Measurements from ENCODE around the gene IFITM10. TPM values are rescaled to one million over a fixed set of nuclear protein-coding genes. Genes with fewer than 3 reads are reported as not detected.

Gene IFITM10
- total and polyA plus RNA-seq, 5 donors: 0.25 to 1.0 (median 0.57) TPM

- no peaks in the 10 kb centered on the region for H3K9me3 ChIP-seq (ENCODE audit: control insufficient read depth, low read length)
- intact Hi-C loops (cut with DNase I): no loop called here
Observed at GRCh38 chr11:1731451-1732059, 18.8 kb downstream of the IFITM10 start.

GRCh38 chr11:1730059-1730629 is 20.3 kb downstream of the IFITM10 start:
- no peaks in the 10 kb centered on the region for H3K27me3 ChIP-seq (ENCODE audit: control insufficient read depth, insufficient read depth)

More at GRCh38 chr11:1731451-1732059, 18.8 kb downstream of the IFITM10 start:
- ATAC-seq: no peak
- H3K27ac ChIP-seq (ENCODE audit: low read length): no peak overlapping the region
- H3K4me3 ChIP-seq (ENCODE audit: low read length): no peak overlapping the region
- no peaks in the 10 kb centered on the region for H3K27me3 ChIP-seq (ENCODE audit: control insufficient read depth, insufficient read depth)
- H3K4me1 ChIP-seq (ENCODE audit: control insufficient read depth, insufficient read depth, low read length): no peaks in the 10 kb centered on the region
- WGBS: 88% methylated on average over 5 of the region's 5 CpGs
- DNase-seq: no peak

DNA sequence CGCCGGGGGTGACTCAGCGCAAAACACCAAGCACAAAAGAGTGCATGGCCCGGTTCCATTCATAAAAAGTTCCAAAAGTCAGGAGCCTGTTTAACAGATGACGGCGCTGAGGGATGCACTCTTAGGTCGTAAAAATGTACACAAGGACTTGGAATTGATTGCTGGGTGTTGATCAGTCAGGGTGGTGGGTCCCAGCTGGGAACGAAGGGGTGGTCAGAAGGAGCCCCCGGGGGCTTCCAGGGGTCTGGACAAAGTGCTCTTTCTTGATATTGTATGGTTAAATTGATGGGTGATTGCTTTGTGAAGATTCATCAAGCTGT is 20.7 kb downstream of the IFITM10 start:
- 77% methylated on average over 9 of the region's 9 CpGs for WGBS
- H3K27me3 ChIP-seq (ENCODE audit: control insufficient read depth, insufficient read depth): no peaks in the 10 kb centered on the region
- intact Hi-C loops (cut with DNase I): no loop called here
- H3K9me3 ChIP-seq (ENCODE audit: control insufficient read depth, low read length): no peaks in the 10 kb centered on the region
- DNase-seq (no peak), ATAC-seq (no peak)
- no peaks in the 10 kb centered on the region for H3K4me1 ChIP-seq (ENCODE audit: control insufficient read depth, insufficient read depth, low read length)
- no peak overlapping the region for H3K4me3 ChIP-seq (ENCODE audit: low read length)
- no peak overlapping the region for H3K27ac ChIP-seq (ENCODE audit: low read length)

More at GRCh38 chr11:1730059-1730629, 20.3 kb downstream of the IFITM10 start:
- no peak overlapping the region for H3K4me3 ChIP-seq (ENCODE audit: low read length)
- H3K9me3 ChIP-seq (ENCODE audit: control insufficient read depth, low read length): no peaks in the 10 kb centered on the region
- intact Hi-C loops (cut with DNase I): no loop called here
- WGBS: 63% methylated on average over 11 of the region's 11 CpGs
- H3K27ac ChIP-seq (ENCODE audit: low read length): no peak overlapping the region
- no peak for DNase-seq
- no peak for ATAC-seq
- H3K4me1 ChIP-seq (ENCODE audit: control insufficient read depth, insufficient read depth, low read length): no peaks in the 10 kb centered on the region

GRCh38 chr11:1728931-1729691 is 21.3 kb downstream of the IFITM10 start:
- ATAC-seq (no peak), DNase-seq (no peak)
- Histone ChIP-seq H3K4me1 (ENCODE audit: control insufficient read depth, insufficient read depth, low read length) (no peaks in the 10 kb centered on the region), H3K9me3 (ENCODE audit: control insufficient read depth, low read length) (no peaks in the 10 kb centered on the region), H3K4me3 (ENCODE audit: low read length) (no peak overlapping the region), H3K27ac (ENCODE audit: low read length) (no peak overlapping the region), H3K27me3 (ENCODE audit: control insufficient read depth, insufficient read depth) (no peaks in the 10 kb centered on the region)
- WGBS: 81% methylated on average over 25 of the region's 25 CpGs
- intact Hi-C loops (cut with DNase I): no loop called here

DNA sequence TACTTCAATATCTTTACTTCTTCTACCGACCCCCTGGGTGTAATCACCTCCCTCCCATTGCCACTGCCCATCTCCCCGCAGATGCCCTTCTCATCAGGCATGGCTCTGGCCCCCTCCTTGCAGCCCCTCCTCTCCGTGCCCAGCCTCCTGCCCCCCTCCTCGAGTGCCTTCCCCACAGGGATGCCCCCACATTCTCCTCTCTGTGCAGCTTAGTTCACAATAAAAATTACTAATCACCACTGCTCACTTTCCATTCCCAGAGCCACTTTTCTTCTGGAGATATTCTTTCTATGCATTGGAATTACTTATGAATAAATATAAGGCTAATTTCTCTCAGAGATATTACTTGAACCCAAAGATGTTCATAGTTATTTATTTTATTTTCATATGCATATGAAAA is 22.1 kb downstream of the IFITM10 start:
- H3K27me3 ChIP-seq (ENCODE audit: control insufficient read depth, insufficient read depth): no peaks in the 10 kb centered on the region
- H3K4me1 ChIP-seq (ENCODE audit: control insufficient read depth, insufficient read depth, low read length): no peaks in the 10 kb centered on the region
- WGBS: 57% methylated on average over 4 of the region's 4 CpGs
- H3K4me3 ChIP-seq (ENCODE audit: low read length): no peak overlapping the region
- intact Hi-C loops (cut with DNase I): no loop called here
- ATAC-seq (no peak), DNase-seq (no peak)
- no peaks in the 10 kb centered on the region for H3K9me3 ChIP-seq (ENCODE audit: control insufficient read depth, low read length)
- no peak overlapping the region for H3K27ac ChIP-seq (ENCODE audit: low read length)

GRCh38 chr11:1727861-1728260 is 22.5 kb downstream of the IFITM10 start:
- ATAC-seq (no peak), DNase-seq (no peak)
- intact Hi-C loops (cut with DNase I): no loop called here
- no peak overlapping the region for H3K4me3 ChIP-seq (ENCODE audit: low read length)
- no peaks in the 10 kb centered on the region for H3K27me3 ChIP-seq (ENCODE audit: control insufficient read depth, insufficient read depth)
- 76% methylated on average over 9 of the region's 9 CpGs for WGBS
- H3K27ac ChIP-seq (ENCODE audit: low read length): no peak overlapping the region
- H3K4me1 ChIP-seq (ENCODE audit: control insufficient read depth, insufficient read depth, low read length): no peaks in the 10 kb centered on the region
- H3K9me3 ChIP-seq (ENCODE audit: control insufficient read depth, low read length): no peaks in the 10 kb centered on the region

DNA sequence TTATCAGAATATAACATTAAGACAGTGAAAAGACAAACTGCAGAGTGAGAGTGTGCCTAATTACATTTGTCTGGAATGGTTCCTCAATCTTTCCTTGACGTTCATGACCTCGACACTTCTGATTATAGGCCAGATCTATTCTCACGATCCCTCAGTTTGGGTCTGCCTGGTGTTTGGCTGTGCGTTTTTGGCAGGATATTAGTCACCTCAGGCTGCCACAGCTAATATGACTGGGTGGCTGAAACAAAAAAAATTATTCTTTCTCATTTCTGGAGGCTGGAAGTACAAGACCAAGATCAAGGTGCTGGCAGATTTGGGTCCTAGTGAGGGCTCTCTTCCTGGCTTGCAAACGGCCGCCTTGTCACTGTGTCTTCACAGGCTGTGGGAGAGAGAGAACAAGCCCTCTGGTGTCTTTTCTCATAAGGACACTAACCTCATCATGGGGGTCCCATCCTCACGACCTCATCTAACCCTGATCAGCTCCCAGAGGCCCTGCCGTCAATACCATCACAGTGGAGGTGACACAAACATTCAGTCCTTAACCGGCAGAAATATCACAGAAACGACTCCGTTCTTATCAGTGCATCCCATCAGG is 23.2 kb downstream of the IFITM10 start:
- H3K9me3 ChIP-seq (ENCODE audit: control insufficient read depth, low read length): no peaks in the 10 kb centered on the region
- WGBS: 62% methylated on average over 11 of the region's 11 CpGs
- no peak overlapping the region for H3K4me3 ChIP-seq (ENCODE audit: low read length)
- no peaks in the 10 kb centered on the region for H3K27me3 ChIP-seq (ENCODE audit: control insufficient read depth, insufficient read depth)
- ATAC-seq: no peak
- intact Hi-C loops (cut with DNase I): no loop called here
- H3K27ac ChIP-seq (ENCODE audit: low read length): no peak overlapping the region
- H3K4me1 ChIP-seq (ENCODE audit: control insufficient read depth, insufficient read depth, low read length): no peaks in the 10 kb centered on the region
- no peak for DNase-seq

GRCh38 chr11:1719781-1720180 is 30.6 kb downstream of the IFITM10 start:
- Histone ChIP-seq H3K4me1 (ENCODE audit: control insufficient read depth, insufficient read depth, low read length) (no peaks in the 10 kb centered on the region), H3K27me3 (ENCODE audit: control insufficient read depth, insufficient read depth) (no peaks in the 10 kb centered on the region), H3K27ac (ENCODE audit: low read length) (no peak overlapping the region), H3K4me3 (ENCODE audit: low read length) (no peak overlapping the region), H3K9me3 (ENCODE audit: control insufficient read depth, low read length) (no peaks in the 10 kb centered on the region)
- intact Hi-C loops (cut with DNase I): no loop called here
- DNase-seq: no peak
- ATAC-seq: no peak
- 79% methylated on average over 8 of the region's 8 CpGs for WGBS

DNA sequence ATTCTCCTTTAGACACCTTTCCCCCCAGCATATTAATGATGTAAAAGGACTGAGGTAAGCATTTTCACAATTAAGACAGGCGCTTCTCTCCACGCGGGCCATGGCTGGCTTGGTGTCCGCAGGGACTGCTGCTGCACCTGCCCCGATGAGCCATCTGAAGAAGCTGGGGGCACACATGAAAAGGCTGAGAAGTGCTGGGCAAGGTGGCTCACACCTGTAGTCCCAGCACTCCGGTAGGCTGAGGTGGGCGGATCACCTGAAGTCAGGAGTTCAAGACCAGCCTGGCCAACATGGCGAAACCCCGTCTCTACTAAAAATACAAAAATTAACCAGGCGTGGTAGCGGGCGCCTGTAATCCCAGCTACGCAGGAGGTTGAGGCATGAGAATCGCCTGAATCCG is 32.1 kb downstream of the IFITM10 start:
- Histone ChIP-seq H3K27ac (ENCODE audit: low read length) (no peak overlapping the region), H3K9me3 (ENCODE audit: control insufficient read depth, low read length) (no peaks in the 10 kb centered on the region), H3K4me3 (ENCODE audit: low read length) (no peak overlapping the region), H3K27me3 (ENCODE audit: control insufficient read depth, insufficient read depth) (no peaks in the 10 kb centered on the region), H3K4me1 (ENCODE audit: control insufficient read depth, insufficient read depth, low read length) (no peaks in the 10 kb centered on the region)
- no peak for DNase-seq
- 90% methylated on average over 15 of the region's 15 CpGs for WGBS
- ATAC-seq: no peak
- intact Hi-C loops (cut with DNase I): no loop called here

DNA sequence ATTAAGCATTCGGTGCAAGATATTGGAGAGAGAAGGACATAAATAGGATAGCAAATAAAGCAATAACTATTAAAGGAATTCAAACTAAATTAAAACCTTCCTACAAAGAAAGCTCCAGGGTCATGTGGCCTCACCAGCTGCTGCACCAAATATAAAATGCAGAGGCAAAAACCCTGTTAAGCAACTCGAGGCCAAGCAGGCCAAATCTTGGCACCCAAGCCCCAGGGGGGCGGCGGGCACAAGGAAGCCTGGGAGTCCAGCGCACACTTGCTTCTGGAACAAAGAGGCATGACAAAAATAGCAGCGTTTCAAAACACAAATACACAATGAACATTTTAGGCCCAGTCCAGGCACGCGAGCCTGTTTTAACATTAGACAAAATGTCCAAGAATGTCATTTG is 32.6 kb downstream of the IFITM10 start:
- DNase-seq (peak in 2 of 3 donors; percentile 72 to 77), ATAC-seq (peak; percentile 34 to 71)
- Histone ChIP-seq H3K27ac (ENCODE audit: low read length) (no peak overlapping the region), H3K4me3 (ENCODE audit: low read length) (no peak overlapping the region), H3K9me3 (ENCODE audit: control insufficient read depth, low read length) (no peaks in the 10 kb centered on the region), H3K27me3 (ENCODE audit: control insufficient read depth, insufficient read depth) (no peaks in the 10 kb centered on the region), H3K4me1 (ENCODE audit: control insufficient read depth, insufficient read depth, low read length) (no peaks in the 10 kb centered on the region)
- intact Hi-C loops (cut with DNase I): no loop called here
- 55% methylated on average over 8 of the region's 8 CpGs for WGBS

Measured in right cardiac atrium (tissue), 5 donors.